Activated CD8-positive, alpha-beta T cell treated with anti-CD3 and anti-CD28 coated beads for 36 hours (primary cell): ENCODE data around the gene CFAP100. TPM values are rescaled to one million over a fixed set of nuclear protein-coding genes. Genes with fewer than 3 reads are reported as not detected.

Source experiments
- ATAC-seq: fragments of 200-7000 bp; cut with Tn5 transposase; one replicate; pipeline ENCODE4 v1.10.0; 2021; ENCODE audit warnings: mild to moderate bottlenecking, moderate library complexity
- CTCF ChIA-PET: fragments of 350-600 bp; sonication (Branson Sonifier 250); formaldehyde crosslinking; loops from one replicate; lab custom pipeline; 2021; ENCODE audit warnings: antibody characterized with exemption; lab: Charles Lee
- POLR2A ChIA-PET: fragments of 350-600 bp; sonication (Branson Sonifier 250); formaldehyde crosslinking; loops from one replicate; lab custom pipeline; 2021; ENCODE audit warnings: antibody characterized with exemption; lab: Charles Lee
- DNase-seq: peaks from one replicate; pipeline ENCODE4 v3.0.0-alpha.2; 2020
- H3K27ac Mint-ChIP-seq: one replicate; pipeline ENCODE4 v1.8.0; 2021; ENCODE audit warnings: mild to moderate bottlenecking, mixed read lengths
- H3K27me3 Mint-ChIP-seq: one replicate; pipeline ENCODE4 v1.8.0; 2021; ENCODE audit warnings: mixed read lengths
- H3K36me3 Mint-ChIP-seq: one replicate; pipeline ENCODE4 v1.8.0; 2021; ENCODE audit warnings: low read depth, mixed read lengths
- H3K4me1 Mint-ChIP-seq: one replicate; pipeline ENCODE4 v1.8.0; 2021; ENCODE audit warnings: low read depth, mixed read lengths
- H3K4me3 Mint-ChIP-seq: one replicate; pipeline ENCODE4 v1.8.0; 2021; ENCODE audit warnings: mild to moderate bottlenecking, moderate library complexity, mixed read lengths
- H3K9me3 Mint-ChIP-seq: one replicate; pipeline ENCODE4 v1.8.0; 2021; ENCODE audit warnings: mixed read lengths
- CTCF ChIP-seq: fragments of 200-600 bp; IDR thresholded peaks from one replicate; pipeline ENCODE4 v1.8.0; 2022; ENCODE audit warnings: antibody characterized with exemption, mild to moderate bottlenecking
- intact Hi-C: fragments of 100-400 bp; cut with micrococcal nuclease; formaldehyde crosslinking; loops from one replicate; pipeline ENCODE4 v1.10.0; 2022
- total RNA-seq, 2 experiments: library from RNA; stranded (reverse); gene quantifications; one replicate each; pipeline ENCODE4 v1.2.3, GENCODE V29; 2021

Gene CFAP100
- total RNA-seq, 2 experiments from 2014 or later = not detected

GRCh38 chr3:126414961-126415660, 20.4 kb downstream of the CFAP100 start:
- no peak overlapping the region for H3K27ac Mint-ChIP-seq
- H3K9me3 Mint-ChIP-seq = no peaks in the 10 kb centered on the region
- TF ChIP-seq CTCF = no peak
- ChIA-PET CTCF (no interaction called here), POLR2A (no interaction called here)
- intact Hi-C loops = no loop called here
- DNase-seq (no peak), ATAC-seq (no peak)
- no peaks in the 10 kb centered on the region for H3K36me3 Mint-ChIP-seq
- no peak overlapping the region for H3K4me3 Mint-ChIP-seq
- H3K4me1 Mint-ChIP-seq = no peaks in the 10 kb centered on the region
- peaks cover 26% of the 10 kb centered on the region for H3K27me3 Mint-ChIP-seq

- intact Hi-C loops = no loop called here
- Mint-ChIP-seq H3K36me3 (no peaks in the 10 kb centered on the region), H3K9me3 (no peaks in the 10 kb centered on the region), H3K4me1 (no peaks in the 10 kb centered on the region), H3K27me3 (peaks cover 24% of the 10 kb centered on the region), H3K4me3 (no peak overlapping the region), H3K27ac (no peak overlapping the region)
- no peak for ATAC-seq
- no peak for TF ChIP-seq CTCF
- ChIA-PET POLR2A (no interaction called here), CTCF (no interaction called here)
- DNase-seq = no peak
Observed at GRCh38 chr3:126415661-126416591, 21.2 kb downstream of the CFAP100 start.

GRCh38 chr3:126416943-126417342, 22.2 kb downstream of the CFAP100 start:
- ChIA-PET POLR2A (interaction anchor here (1.2 kb wide), 1 partner anchor 10 kb away, joined by 4 read pairs; no protein-coding TSS in a partner anchor), CTCF (no interaction called here)
- intact Hi-C loops = no loop called here
- no peaks in the 10 kb centered on the region for H3K36me3 Mint-ChIP-seq
- no peaks in the 10 kb centered on the region for H3K9me3 Mint-ChIP-seq
- H3K27ac Mint-ChIP-seq = no peak overlapping the region
- no peak overlapping the region for H3K4me3 Mint-ChIP-seq
- H3K27me3 Mint-ChIP-seq = peaks cover 17% of the 10 kb centered on the region
- TF ChIP-seq CTCF = no peak
- DNase-seq (no peak), ATAC-seq (no peak)
- no peaks in the 10 kb centered on the region for H3K4me1 Mint-ChIP-seq

GRCh38 chr3:126417515-126417914, 22.8 kb downstream of the CFAP100 start:
- DNase-seq (no peak), ATAC-seq (no peak)
- peaks cover 13% of the 10 kb centered on the region for H3K27me3 Mint-ChIP-seq
- POLR2A ChIA-PET = interaction anchor here (1.2 kb wide), 1 partner anchor 10 kb away, joined by 4 read pairs; no protein-coding TSS in a partner anchor
- no peaks in the 10 kb centered on the region for H3K9me3 Mint-ChIP-seq
- CTCF ChIA-PET = no interaction called here
- no peak overlapping the region for H3K27ac Mint-ChIP-seq
- TF ChIP-seq CTCF = no peak
- no peaks in the 10 kb centered on the region for H3K4me1 Mint-ChIP-seq
- H3K4me3 Mint-ChIP-seq = no peak overlapping the region
- no peaks in the 10 kb centered on the region for H3K36me3 Mint-ChIP-seq
- intact Hi-C loops = no loop called here
